CD4-positive, alpha-beta T cell (primary cell): Measurements from ENCODE around the gene ZCCHC7. TPM values are rescaled to one million over a fixed set of nuclear protein-coding genes. Genes with fewer than 3 reads are reported as not detected.

Experiments
- ATAC-seq: fragments of 200-7000 bp; cut with Tn5 transposase; one replicate; pipeline ENCODE4 v1.10.0; 2022; ENCODE audit warnings: mild to moderate bottlenecking; ENCODE audit not compliant: poor library complexity
- CTCF ChIA-PET: fragments of 350-600 bp; sonication (Branson Sonifier 250); formaldehyde crosslinking; loops from one replicate; lab custom pipeline; 2021; ENCODE audit warnings: antibody characterized with exemption, inconsistent platforms; lab: Charles Lee
- POLR2A ChIA-PET: fragments of 350-600 bp; sonication (Branson Sonifier 250); formaldehyde crosslinking; loops from one replicate; lab custom pipeline; 2021; ENCODE audit warnings: antibody characterized with exemption, inconsistent platforms; lab: Charles Lee
- DNase-seq, 14 experiments: peaks; one replicate each; pipeline ENCODE4 v3.0.0-alpha.2; 2013 to 2020; ENCODE audit warnings: mixed read lengths in 2 of 14
- H3K27ac ChIP-seq, 2 donors: one replicate each; pipeline versions ENCODE4 v1.5.1 to v1.7.0; 2013; ENCODE audit warnings: low read length in 2 of 2, low read depth in 1 of 2, mild to moderate bottlenecking in 1 of 2
- H3K27me3 ChIP-seq, 2 experiments: 1 replicate in 1 of 2; 2 replicates in 1 of 2; pipeline versions ENCODE4 v1.6.1 to v1.7.0; 2013; ENCODE audit warnings: low read length in 2 of 2, control low read depth in 1 of 2, mild to moderate bottlenecking in 1 of 2, moderate library complexity in 1 of 2; ENCODE audit not compliant: insufficient read depth in 2 of 2, control insufficient read depth in 1 of 2
- H3K36me3 ChIP-seq: one replicate; pipeline ENCODE4 v1.6.1; 2013; ENCODE audit warnings: low read length, control low read depth; ENCODE audit not compliant: insufficient read depth
- H3K4me1 ChIP-seq: one replicate; pipeline ENCODE4 v1.6.1; 2013; ENCODE audit warnings: low read length, control low read depth; ENCODE audit not compliant: insufficient read depth
- H3K4me3 ChIP-seq: one replicate; pipeline ENCODE4 v1.5.1; 2013; ENCODE audit warnings: mild to moderate bottlenecking, low read length, moderate library complexity
- H3K9me3 ChIP-seq, 2 experiments: 1 replicate in 1 of 2; 2 replicates in 1 of 2; pipeline versions ENCODE4 v1.6.1 to v1.7.0; 2013; ENCODE audit warnings: low read length in 2 of 2, mild to moderate bottlenecking in 2 of 2, control low read depth in 1 of 2, moderate library complexity in 1 of 2; ENCODE audit not compliant: control insufficient read depth in 1 of 2, insufficient read depth in 1 of 2
- H3K27ac Mint-ChIP-seq: one replicate; pipeline ENCODE4 v1.8.0; 2020; ENCODE audit warnings: mixed read lengths
- H3K27me3 Mint-ChIP-seq: one replicate; pipeline ENCODE4 v1.8.0; 2021; ENCODE audit warnings: mixed read lengths
- H3K36me3 Mint-ChIP-seq: one replicate; pipeline ENCODE4 v1.8.0; 2021; ENCODE audit warnings: low read depth, mixed read lengths
- H3K4me1 Mint-ChIP-seq: one replicate; pipeline ENCODE4 v1.8.0; 2021; ENCODE audit warnings: low read depth, mixed read lengths
- H3K4me3 Mint-ChIP-seq: one replicate; pipeline ENCODE4 v1.8.0; 2020; ENCODE audit warnings: mild to moderate bottlenecking, mixed read lengths
- H3K9me3 Mint-ChIP-seq: one replicate; pipeline ENCODE4 v1.8.0; 2020; ENCODE audit warnings: mixed read lengths
- CTCF ChIP-seq: fragments of 200-600 bp; IDR thresholded peaks from one replicate; pipeline ENCODE4 v1.8.0; 2022; ENCODE audit warnings: antibody characterized with exemption, mild to moderate bottlenecking
- intact Hi-C, 2 experiments: fragments of 100-400 bp; cut with DNase I in 1 of 2; cut with micrococcal nuclease in 1 of 2; formaldehyde crosslinking; loops; one replicate each; pipeline versions ENCODE4 v1.15.1 to v1.9.0; 2023 to 2025; cut with DNase I, micrococcal nuclease
- total RNA-seq, 174 experiments: library from RNA in 2 of 174; stranded (reverse) in 2 of 174; gene quantifications; one replicate each; pipeline ENCODE4 v1.2.3 and lab custom pipeline; 2021 to 2026

The ZCCHC7 gene
- total RNA-seq, 2 experiments from 2014 or later, result 40.7 to 41.0 TPM

DNA sequence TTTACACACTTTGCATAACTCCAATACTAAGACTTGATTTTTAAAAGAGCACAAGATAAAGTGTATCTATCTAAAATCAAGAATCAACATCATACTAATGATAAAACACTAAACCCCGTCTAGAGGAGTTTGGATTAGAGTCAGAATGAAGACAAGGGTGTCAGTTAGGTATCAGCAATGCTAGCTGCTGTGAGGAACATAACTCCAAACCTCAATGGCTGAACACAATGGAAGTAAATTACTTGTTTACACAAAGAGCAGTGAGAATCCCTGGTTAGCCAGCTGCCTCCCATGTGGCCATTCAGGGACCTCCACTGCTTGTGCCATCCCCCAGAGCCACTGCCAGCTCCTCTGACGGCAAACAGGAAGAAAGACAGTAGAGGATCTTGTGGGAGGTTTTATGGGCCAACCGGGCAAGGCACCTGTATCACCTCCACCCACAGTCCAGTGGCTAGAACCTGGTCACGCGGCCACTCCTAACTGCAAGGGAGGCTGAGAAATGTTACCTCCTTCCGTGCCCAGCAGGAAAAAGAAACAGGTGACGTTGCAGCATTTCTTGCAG is 278.2 kb downstream of the ZCCHC7 start:
- Histone ChIP-seq H3K4me1 (no peaks in the 10 kb centered on the region), H3K4me3 (no peak overlapping the region), H3K27me3 (no peaks in the 10 kb centered on the region), H3K9me3 (no peaks in the 10 kb centered on the region), H3K36me3 (no peaks in the 10 kb centered on the region), H3K27ac (no peak overlapping the region)
- H3K4me1 Mint-ChIP-seq, result no peaks in the 10 kb centered on the region
- DNase-seq (no peak), ATAC-seq (no peak)
- TF ChIP-seq CTCF, result no peak
- H3K4me3 Mint-ChIP-seq, result no peak overlapping the region
- ChIA-PET POLR2A (no interaction called here), CTCF (no interaction called here)
- intact Hi-C loops, result loop anchor here in 1 of 2 experiments (10.0 kb wide), 1 partner anchor 404 kb away; no protein-coding TSS in a partner anchor
- no peaks in the 10 kb centered on the region for H3K9me3 Mint-ChIP-seq
- H3K27me3 Mint-ChIP-seq, result no peaks in the 10 kb centered on the region
- H3K36me3 Mint-ChIP-seq, result no peaks in the 10 kb centered on the region
- no peak overlapping the region for H3K27ac Mint-ChIP-seq

DNA sequence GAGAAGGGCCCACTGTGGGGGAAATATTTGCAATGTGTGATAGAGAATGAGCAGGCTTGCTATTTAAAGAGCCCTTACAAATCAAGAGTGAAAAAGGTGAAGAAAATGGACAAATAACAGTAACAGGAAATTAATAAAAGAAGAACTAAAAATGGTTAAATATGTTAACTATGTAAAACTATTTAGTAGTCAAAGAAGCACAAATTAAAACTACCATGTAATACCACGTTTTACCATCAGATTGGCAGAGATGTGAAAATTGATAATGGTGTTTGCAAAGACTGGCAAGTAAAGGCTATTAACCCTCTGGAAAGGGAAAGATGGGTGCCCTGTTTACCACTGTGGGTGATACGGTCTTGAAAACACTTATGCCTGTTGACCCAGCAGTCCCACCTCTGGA is 279.0 kb downstream of the ZCCHC7 start:
- Mint-ChIP-seq H3K36me3 (no peaks in the 10 kb centered on the region), H3K4me3 (no peak overlapping the region), H3K27me3 (no peaks in the 10 kb centered on the region), H3K4me1 (no peaks in the 10 kb centered on the region), H3K9me3 (no peaks in the 10 kb centered on the region), H3K27ac (no peak overlapping the region)
- H3K4me3 ChIP-seq, result no peak overlapping the region
- CTCF ChIA-PET, result no interaction called here
- intact Hi-C loops, result loop anchor here in 1 of 2 experiments (10.0 kb wide), 1 partner anchor 405 kb away; no protein-coding TSS in a partner anchor
- ATAC-seq, result no peak
- no peak for TF ChIP-seq CTCF
- H3K27me3 ChIP-seq, result no peaks in the 10 kb centered on the region
- H3K27ac ChIP-seq, result no peak overlapping the region
- POLR2A ChIA-PET, result no interaction called here
- DNase-seq, result no peak
- no peaks in the 10 kb centered on the region for H3K36me3 ChIP-seq
- no peaks in the 10 kb centered on the region for H3K9me3 ChIP-seq
- H3K4me1 ChIP-seq, result no peaks in the 10 kb centered on the region

DNA sequence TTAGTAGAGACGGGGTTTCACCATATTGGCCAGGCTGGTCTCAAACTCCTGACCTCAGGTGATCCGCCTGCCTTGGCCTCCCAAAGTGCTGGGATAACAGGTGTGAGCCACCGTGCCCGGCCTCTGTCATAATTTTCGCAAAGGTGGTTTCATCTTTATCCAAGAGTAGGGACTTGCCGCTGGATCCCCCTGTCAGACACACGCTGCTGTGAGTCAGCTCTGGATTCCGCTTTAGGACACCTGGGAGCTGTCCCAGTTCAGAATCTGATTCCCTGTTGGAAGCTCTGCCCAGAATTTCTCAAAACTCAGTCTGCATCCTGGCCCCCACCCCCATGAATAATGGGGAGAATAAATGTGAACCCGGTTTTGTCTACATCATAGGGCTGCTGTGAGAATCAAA is 284.2 kb downstream of the ZCCHC7 start:
- H3K4me3 ChIP-seq, result no peak overlapping the region
- Mint-ChIP-seq H3K27ac (no peak overlapping the region), H3K27me3 (no peaks in the 10 kb centered on the region), H3K9me3 (no peaks in the 10 kb centered on the region), H3K36me3 (no peaks in the 10 kb centered on the region), H3K4me1 (peaks cover 6% of the 10 kb centered on the region), H3K4me3 (no peak overlapping the region)
- H3K9me3 ChIP-seq, result no peaks in the 10 kb centered on the region
- ChIA-PET POLR2A (no interaction called here), CTCF (no interaction called here)
- no peak for TF ChIP-seq CTCF
- intact Hi-C loops, result no loop called here
- H3K27me3 ChIP-seq, result no peaks in the 10 kb centered on the region
- DNase-seq (no peak), ATAC-seq (no peak)
- no peak overlapping the region for H3K27ac ChIP-seq
- H3K4me1 ChIP-seq, result peaks cover 11% of the 10 kb centered on the region
- no peaks in the 10 kb centered on the region for H3K36me3 ChIP-seq
